Colonic mucosa (tissue), 4 donors: ENCODE results near the gene CTCFL. TPM values are rescaled to one million over a fixed set of nuclear protein-coding genes. Genes with fewer than 3 reads are reported as not detected.
"Not testable (repeated sequence)": the region's sequence is repeated elsewhere in the genome, so short reads cannot be mapped to it uniquely, and the experiment has no call there.

Source experiments
- DNase-seq: peaks from one replicate; pipeline ENCODE4 v3.0.0-alpha.2; 2020
- H3K27ac ChIP-seq: fragments of 200-600 bp; one replicate; pipeline ENCODE4 v1.8.0; 2021
- H3K27me3 ChIP-seq: fragments of 200-600 bp; one replicate; pipeline ENCODE4 v1.8.0; 2021
- H3K36me3 ChIP-seq: fragments of 200-600 bp; one replicate; pipeline ENCODE4 v1.8.0; 2021
- H3K4me1 ChIP-seq: fragments of 200-600 bp; one replicate; pipeline ENCODE4 v1.8.0; 2021; ENCODE audit warnings: mild to moderate bottlenecking
- H3K4me3 ChIP-seq: fragments of 200-600 bp; one replicate; pipeline ENCODE4 v1.8.0; 2021
- H3K9ac ChIP-seq, 2 donors: one replicate each; pipeline ENCODE4 v1.7.0; 2013; ENCODE audit warnings: control low read depth in 2 of 2, low read depth in 2 of 2, low read length in 2 of 2
- H3K9me3 ChIP-seq: fragments of 200-600 bp; one replicate; pipeline ENCODE4 v1.8.0; 2021
- intact Hi-C: fragments of 100-400 bp; cut with DNase I; formaldehyde crosslinking; loops from one replicate; pipeline ENCODE4 v1.14.1; 2022
- total RNA-seq, 2 donors: library from RNA; stranded (reverse); fragmentation: NEBNext Ultra II Directional in 1 of 2; extraction: Animal tissue kit (Norgen Biotek cat#: 25700) in 1 of 2; gene quantifications; one replicate each; pipeline ENCODE4 v1.2.1, GENCODE V29; 2021
- TF ChIP-seq, protein P1 (sequence below): fragments of 200-600 bp; IDR thresholded peaks from one replicate; pipeline ENCODE4 v1.8.0; 2022; ENCODE audit warnings: antibody characterized with exemption, mild to moderate bottlenecking
- donor health status: healthy.
- donor health status: DM: no; HTN: no; CAD: no.
- donor health status: DM: no; HTN: no; CAD: no.

The CTCFL gene
- total RNA-seq, 2 donors from 2014 or later = 0.47 TPM; not detected in 1

DNA sequence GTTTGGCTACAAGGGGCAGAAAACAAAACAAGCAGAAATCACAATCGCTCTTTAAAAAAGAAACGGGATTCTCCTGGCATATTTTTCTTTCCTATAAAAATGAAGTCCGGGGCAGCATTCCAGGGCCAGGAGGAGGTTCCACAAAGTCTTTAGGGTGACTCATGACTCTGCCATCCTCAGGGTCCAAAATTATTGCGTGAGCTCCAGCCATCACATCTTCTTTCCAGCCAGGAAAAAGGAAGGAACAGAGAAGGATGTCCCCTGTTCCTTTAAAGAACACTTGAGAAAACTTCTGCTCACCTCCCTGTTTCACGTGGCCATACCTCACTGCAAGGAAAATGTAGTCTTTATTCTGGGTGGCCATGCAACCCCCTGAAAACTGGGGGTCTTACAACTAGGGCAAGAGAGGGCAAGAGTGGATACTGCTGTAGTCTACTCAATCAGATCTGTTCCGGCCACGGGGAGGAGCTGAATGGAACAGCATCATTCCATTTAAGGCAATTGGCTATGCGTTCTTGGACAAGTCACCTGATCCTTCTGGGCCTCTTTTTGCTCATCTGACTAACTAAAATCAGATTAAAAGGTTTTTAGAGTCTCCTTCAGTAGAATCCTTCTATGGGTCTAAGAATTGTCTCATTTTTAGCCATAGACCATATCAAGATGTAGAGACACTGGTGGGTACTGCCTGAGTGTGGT lies 49.4 kb downstream of the CTCFL start:
- DNase-seq = no peak
- TF ChIP-seq, protein P1, sequence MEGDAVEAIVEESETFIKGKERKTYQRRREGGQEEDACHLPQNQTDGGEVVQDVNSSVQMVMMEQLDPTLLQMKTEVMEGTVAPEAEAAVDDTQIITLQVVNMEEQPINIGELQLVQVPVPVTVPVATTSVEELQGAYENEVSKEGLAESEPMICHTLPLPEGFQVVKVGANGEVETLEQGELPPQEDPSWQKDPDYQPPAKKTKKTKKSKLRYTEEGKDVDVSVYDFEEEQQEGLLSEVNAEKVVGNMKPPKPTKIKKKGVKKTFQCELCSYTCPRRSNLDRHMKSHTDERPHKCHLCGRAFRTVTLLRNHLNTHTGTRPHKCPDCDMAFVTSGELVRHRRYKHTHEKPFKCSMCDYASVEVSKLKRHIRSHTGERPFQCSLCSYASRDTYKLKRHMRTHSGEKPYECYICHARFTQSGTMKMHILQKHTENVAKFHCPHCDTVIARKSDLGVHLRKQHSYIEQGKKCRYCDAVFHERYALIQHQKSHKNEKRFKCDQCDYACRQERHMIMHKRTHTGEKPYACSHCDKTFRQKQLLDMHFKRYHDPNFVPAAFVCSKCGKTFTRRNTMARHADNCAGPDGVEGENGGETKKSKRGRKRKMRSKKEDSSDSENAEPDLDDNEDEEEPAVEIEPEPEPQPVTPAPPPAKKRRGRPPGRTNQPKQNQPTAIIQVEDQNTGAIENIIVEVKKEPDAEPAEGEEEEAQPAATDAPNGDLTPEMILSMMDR = no peak
- no peaks in the 10 kb centered on the region for H3K27me3 ChIP-seq
- no peak overlapping the region for H3K4me3 ChIP-seq
- H3K9me3 ChIP-seq = no peaks in the 10 kb centered on the region
- H3K9ac ChIP-seq = no peak overlapping the region
- H3K4me1 ChIP-seq = no peaks in the 10 kb centered on the region
- intact Hi-C loops = no loop called here
- no peaks in the 10 kb centered on the region for H3K36me3 ChIP-seq
- H3K27ac ChIP-seq = no peak overlapping the region

DNA sequence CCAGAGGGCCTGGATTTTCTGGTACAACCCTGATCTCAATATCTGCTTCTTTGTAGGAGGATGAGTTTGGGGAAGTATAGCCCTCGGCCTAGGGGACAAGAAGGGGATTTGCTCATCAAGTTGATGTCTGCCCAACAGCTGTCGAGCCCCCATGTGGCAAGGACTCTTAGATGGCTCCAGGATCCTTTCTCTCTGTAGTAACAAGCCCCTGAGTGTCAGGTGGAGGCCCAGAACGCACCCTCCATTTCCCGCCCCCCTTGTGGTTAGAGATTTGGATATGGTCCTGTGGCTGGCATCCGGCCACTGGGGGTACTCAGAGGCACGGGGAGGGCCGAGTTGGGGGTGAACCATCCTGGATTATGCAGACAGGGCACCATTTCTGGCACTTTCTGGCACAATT lies 50.1 kb downstream of the CTCFL start:
- Histone ChIP-seq H3K27ac (no peak overlapping the region), H3K9ac (no peak overlapping the region), H3K4me1 (no peaks in the 10 kb centered on the region), H3K9me3 (no peaks in the 10 kb centered on the region), H3K36me3 (no peaks in the 10 kb centered on the region), H3K27me3 (no peaks in the 10 kb centered on the region), H3K4me3 (no peak overlapping the region)
- intact Hi-C loops = no loop called here
- TF ChIP-seq, protein P1 = no peak
- DNase-seq = no peak

DNA sequence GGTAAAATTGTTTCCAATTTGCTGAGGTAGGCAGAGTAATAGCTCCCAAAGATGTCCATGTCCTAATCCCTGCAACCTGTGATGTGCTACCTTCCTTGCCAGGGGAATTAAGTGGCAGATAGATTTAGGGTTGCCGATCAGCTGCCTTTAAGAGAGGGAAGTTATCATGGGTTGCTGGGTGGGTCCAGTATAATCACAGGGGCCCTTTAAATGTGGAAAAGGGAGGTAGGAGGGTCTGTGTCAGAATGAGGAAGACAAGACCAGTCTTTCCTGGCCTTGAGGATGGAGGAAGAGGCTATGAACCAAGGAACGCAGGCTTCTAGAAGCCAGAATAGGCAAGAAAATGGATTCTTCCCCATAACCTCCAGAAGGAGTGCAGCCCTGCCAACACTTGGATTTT lies 50.7 kb downstream of the CTCFL start:
- no peak overlapping the region for H3K27ac ChIP-seq
- no peaks in the 10 kb centered on the region for H3K4me1 ChIP-seq
- TF ChIP-seq, protein P1 = no peak
- intact Hi-C loops = no loop called here
- H3K36me3 ChIP-seq = no peaks in the 10 kb centered on the region
- no peak overlapping the region for H3K9ac ChIP-seq
- H3K27me3 ChIP-seq = no peaks in the 10 kb centered on the region
- DNase-seq = no peak
- H3K9me3 ChIP-seq = no peaks in the 10 kb centered on the region
- no peak overlapping the region for H3K4me3 ChIP-seq

DNA sequence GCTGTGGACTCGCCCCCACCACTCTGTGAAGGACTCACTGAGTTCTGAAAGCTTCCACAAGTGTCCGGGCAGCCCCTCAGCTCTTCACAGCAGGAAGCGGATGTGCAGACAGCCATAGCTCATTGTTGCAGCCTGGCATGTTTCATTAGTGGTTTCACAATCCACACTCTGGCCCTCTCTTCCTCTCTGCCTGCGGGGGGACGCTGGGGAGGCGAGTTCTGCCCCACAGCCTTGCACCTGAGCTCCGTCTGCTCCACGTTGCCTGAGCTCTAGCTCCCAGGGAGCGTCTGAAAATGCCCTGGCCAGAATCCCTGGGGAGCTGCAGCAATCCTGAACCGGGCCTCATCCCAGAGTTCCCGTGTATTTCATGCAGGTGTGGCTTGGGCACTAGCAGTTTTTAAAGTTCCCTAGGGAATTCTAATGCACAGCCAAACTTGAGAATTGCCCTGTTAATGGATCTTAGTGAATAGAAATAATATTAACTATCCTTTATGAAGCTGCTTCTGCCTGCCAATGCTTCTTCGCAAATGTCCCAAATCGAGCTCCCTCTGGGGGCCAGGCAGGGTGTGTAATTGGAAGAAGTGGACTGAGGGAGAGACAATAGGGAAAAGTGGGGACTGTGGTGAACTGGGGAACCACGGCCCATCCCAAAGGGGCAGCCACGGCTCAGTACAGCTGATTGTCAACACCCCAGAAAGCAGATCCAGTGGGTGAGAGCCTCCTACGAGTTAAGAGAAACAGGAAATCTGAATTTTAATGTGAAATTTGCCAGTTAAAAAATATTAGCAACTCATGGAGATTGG lies 51.5 kb downstream of the CTCFL start:
- no peaks in the 10 kb centered on the region for H3K27me3 ChIP-seq
- no peak overlapping the region for H3K27ac ChIP-seq
- no peak overlapping the region for H3K4me3 ChIP-seq
- no peaks in the 10 kb centered on the region for H3K9me3 ChIP-seq
- no peaks in the 10 kb centered on the region for H3K4me1 ChIP-seq
- intact Hi-C loops = no loop called here
- no peak overlapping the region for H3K9ac ChIP-seq
- TF ChIP-seq, protein P1 = no peak
- H3K36me3 ChIP-seq = no peaks in the 10 kb centered on the region
- DNase-seq = no peak

DNA sequence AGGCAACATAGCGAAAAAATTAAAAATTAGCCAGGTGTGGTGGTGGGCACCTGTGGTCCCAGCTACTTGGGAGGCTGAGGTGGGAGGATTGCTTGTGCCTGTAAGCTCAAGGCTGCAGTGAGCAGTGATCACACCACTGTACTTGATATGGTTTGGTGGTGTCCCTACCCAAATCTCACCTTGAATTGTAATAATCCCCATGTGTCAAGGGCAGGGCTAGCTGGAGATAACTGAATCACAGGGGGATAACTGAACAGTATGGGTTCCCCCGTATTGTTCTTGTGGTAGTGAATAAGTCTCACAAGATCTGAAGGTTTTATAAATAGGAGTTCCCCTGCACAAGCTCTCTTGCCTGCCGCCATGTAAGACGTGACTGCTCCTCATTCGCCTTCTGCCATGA lies 52.5 kb downstream of the CTCFL start:
- H3K9me3 ChIP-seq, H3K4me1 ChIP-seq, H3K27ac ChIP-seq, H3K36me3 ChIP-seq, H3K27me3 ChIP-seq, intact Hi-C loops, H3K9ac ChIP-seq, H3K4me3 ChIP-seq, DNase-seq: not testable (repeated sequence)
